HG02571 (cell line): ENCODE data around the gene KLHL10.

Experiments used
- ATAC-seq: cut with Tn5 transposase; IDR thresholded peaks from one replicate; pipeline ENCODE4 v1.9.1; 2021; ENCODE audit warnings: mild to moderate bottlenecking, moderate library complexity; ENCODE audit not compliant: unreplicated experiment

Gene KLHL10

DNA sequence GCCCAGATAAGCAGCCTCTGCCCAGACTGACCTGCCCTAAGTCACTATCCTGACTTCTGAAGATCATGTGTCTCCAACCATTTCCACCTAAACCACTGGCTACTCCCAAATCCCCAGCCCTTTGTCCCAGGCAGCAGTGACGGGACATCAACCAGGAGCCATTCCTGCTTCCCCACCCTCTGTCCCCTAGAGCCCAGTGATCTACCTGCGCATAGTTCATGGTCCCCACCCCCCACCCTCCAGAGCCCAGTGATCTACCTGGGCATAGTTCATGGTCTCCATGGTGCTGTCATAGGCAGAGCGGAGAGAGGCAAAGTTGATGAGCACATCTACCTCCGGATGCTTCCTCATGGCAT is 54.4 kb downstream of the KLHL10 start:
- no peak for ATAC-seq

- ATAC-seq, result no peak
These were observed 55.8 kb downstream of the KLHL10 start for GRCh38 chr17:41893384-41893783.

DNA sequence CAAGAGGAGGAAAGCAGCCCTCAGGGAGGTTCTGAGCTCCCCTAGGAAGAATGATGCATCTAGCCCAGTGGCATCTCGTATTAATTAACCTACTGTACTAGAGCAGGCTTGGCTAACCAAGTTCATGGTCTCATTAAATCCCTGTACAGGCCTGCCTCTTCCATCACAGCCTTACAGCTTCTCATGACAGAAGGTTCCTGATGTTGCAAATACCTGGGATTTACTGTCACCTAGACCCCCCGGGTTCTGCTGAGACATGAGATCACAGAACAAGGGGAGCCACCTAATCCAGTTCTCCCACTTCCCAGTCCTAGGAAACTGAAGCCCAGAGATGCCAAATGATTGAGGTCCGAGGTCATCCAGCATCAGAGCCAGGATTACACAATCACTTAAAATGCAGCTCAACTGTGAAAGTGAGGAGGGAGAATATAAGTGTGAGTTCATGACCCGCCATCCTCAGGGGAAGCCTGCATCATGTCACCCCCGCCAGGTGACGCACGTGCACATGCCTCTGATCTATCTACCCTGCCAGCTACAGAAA is 57.2 kb downstream of the KLHL10 start:
- ATAC-seq, result no peak

- no peak for ATAC-seq
These were observed 58.0 kb downstream of the KLHL10 start for GRCh38 chr17:41895617-41896016.

GRCh38 chr17:41896726-41897125 is 59.1 kb downstream of the KLHL10 start:
- ATAC-seq, result no peak
